Ascending aorta (tissue), 2 donors: ENCODE results near the gene PROK1. TPM values are rescaled to one million over a fixed set of nuclear protein-coding genes. Genes with fewer than 3 reads are reported as not detected.
"Not testable (repeated sequence)": the region's sequence is repeated elsewhere in the genome, so short reads cannot be mapped to it uniquely, and the experiment has no call there.

Experiments
- DNase-seq, 2 donors: peaks; one replicate each; pipeline ENCODE4 v3.0.0-alpha.2; 2019; ENCODE audit warnings: low spot score in 2 of 2
- H3K27ac ChIP-seq, 2 donors: fragments of 200-600 bp; sonication (generic); one replicate each; pipeline ENCODE4 v1.5.1; 2016 to 2017; ENCODE audit warnings: mild to moderate bottlenecking in 1 of 2
- H3K27me3 ChIP-seq: fragments of 200-600 bp; sonication (generic); one replicate; pipeline ENCODE4 v1.5.1; 2017
- H3K36me3 ChIP-seq, 2 donors: fragments of 200-600 bp; sonication (generic); one replicate each; pipeline ENCODE4 v1.5.1; 2016
- H3K4me1 ChIP-seq, 2 donors: fragments of 200-600 bp; sonication (generic); one replicate each; pipeline ENCODE4 v1.5.1; 2016 to 2017; ENCODE audit warnings: mild to moderate bottlenecking in 1 of 2
- H3K4me3 ChIP-seq, 2 donors: fragments of 200-600 bp; sonication (generic); one replicate each; pipeline ENCODE4 v1.5.1; 2016 to 2017; ENCODE audit warnings: mild to moderate bottlenecking in 1 of 2
- H3K9me3 ChIP-seq, 2 donors: fragments of 200-600 bp; sonication (generic); one replicate each; pipeline ENCODE4 v1.5.1; 2016
- CTCF ChIP-seq, 3 experiments: fragments of 200-600 bp in 2 of 3; fragments of 450-650 bp in 1 of 3; sonication (generic) in 2 of 3; IDR thresholded peaks; one replicate each; pipeline ENCODE4 v1.5.1; 2016 to 2019; ENCODE audit warnings: antibody characterized with exemption in 3 of 3, mild to moderate bottlenecking in 1 of 3, moderate library complexity in 1 of 3
- intact Hi-C: fragments of 100-400 bp; cut with DNase I; formaldehyde crosslinking; loops from one replicate; pipeline ENCODE4 v1.15.1; 2023
- total RNA-seq: library from RNA; depleted of rRNA; stranded (reverse); fragments of >200 nt; gene quantifications from one replicate; pipeline ENCODE4 v1.1.0, GENCODE V29; 2016

The PROK1 gene
- total RNA-seq, 1 donor from 2014 or later: not detected

DNA sequence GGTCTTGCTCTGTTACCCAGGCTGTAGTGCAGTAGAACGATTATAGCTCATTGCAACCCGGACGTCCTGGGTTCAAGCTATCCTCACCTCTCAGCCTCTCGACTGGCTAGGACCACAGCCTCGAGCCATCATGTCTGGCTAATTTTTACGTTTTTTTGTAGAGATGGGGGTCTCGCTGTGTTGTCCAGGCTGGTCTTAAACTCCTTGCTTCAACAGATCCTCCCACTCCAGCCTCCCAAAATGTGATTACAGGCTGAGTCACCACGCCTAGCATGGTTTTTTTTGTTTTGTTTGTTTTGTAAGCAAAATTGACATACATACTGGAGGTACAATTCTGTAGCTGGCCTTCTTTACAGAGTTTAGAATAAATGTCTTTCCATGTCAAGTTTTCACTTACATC is 42.5 kb upstream of the PROK1 start:
- intact Hi-C loops: no loop called here
- peaks cover 9 to 16% of the 10 kb centered on the region in 2 donors for H3K4me1 ChIP-seq
- peaks cover 10 to 22% of the 10 kb centered on the region in 2 donors for H3K36me3 ChIP-seq
- no peaks in the 10 kb centered on the region for H3K27me3 ChIP-seq
- TF ChIP-seq CTCF (IDR thresholded peaks at IDR 0.05): no peak
- DNase-seq: no peak
- H3K4me3 ChIP-seq: peak overlapping the region; percentile 81 to 93
- no peaks in the 10 kb centered on the region for H3K9me3 ChIP-seq
- H3K27ac ChIP-seq: peak overlapping the region; percentile 93 to 96

DNA sequence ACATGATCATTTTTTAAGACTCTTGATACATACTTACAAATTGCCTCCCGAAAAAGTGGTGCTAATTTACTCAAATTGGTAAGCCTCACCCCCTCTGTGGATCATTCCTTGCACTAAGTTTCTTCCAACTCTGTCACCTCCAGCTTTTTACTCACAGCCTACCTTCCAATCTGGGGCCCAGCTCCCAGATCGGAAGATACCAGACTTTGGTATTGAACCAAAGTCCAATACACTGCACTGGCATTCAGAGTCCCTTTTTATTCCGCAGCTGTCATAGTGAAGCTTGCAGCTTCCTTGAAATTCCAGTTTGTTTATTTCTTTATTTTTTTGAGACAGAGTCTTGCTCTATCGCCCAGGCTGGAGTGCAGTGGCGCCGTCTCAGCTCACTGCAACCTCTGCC is 41.6 kb upstream of the PROK1 start:
- TF ChIP-seq CTCF (IDR thresholded peaks at IDR 0.05): no peak
- DNase-seq: no peak
- peaks cover 9 to 16% of the 10 kb centered on the region in 2 donors for H3K4me1 ChIP-seq
- intact Hi-C loops: no loop called here
- no peaks in the 10 kb centered on the region for H3K9me3 ChIP-seq
- H3K27ac ChIP-seq: no peak overlapping the region
- no peaks in the 10 kb centered on the region for H3K27me3 ChIP-seq
- H3K4me3 ChIP-seq: no peak overlapping the region
- H3K36me3 ChIP-seq: peaks cover 3 to 13% of the 10 kb centered on the region in 2 donors

DNA sequence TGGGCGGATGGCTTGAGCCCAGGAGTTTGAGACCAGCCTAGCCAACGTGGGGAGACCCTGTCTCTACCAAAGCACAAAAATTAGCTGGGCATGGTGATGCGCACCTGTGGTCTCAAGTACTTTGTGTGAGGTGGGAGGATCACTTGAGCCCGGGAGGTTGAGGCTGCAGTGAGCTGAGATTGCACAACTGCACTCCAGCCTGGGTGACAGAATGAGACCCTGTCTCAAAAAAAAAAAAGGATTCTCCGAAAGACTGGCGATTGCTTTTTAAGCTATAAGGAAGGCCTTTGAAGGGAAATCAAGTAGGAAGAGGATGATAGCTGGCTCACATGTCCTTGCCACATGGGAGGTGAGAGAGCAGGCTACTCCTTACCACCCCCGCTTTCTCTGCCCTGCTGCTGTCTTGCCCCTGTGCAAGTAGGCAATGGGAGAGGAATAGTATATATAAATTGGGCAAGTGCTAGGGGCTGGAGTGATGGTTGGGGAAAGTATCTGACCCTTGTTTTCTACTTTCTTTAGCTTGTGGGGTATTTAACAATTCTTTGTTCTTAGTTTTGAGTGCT is 39.7 kb upstream of the PROK1 start:
- no peak overlapping the region for H3K27ac ChIP-seq
- intact Hi-C loops: no loop called here
- H3K9me3 ChIP-seq: no peaks in the 10 kb centered on the region
- H3K4me3 ChIP-seq: no peak overlapping the region
- H3K36me3 ChIP-seq: no peaks in the 10 kb centered on the region
- TF ChIP-seq CTCF (IDR thresholded peaks at IDR 0.05): no peak
- DNase-seq: no peak
- H3K4me1 ChIP-seq: peaks cover 7 to 8% of the 10 kb centered on the region in 2 donors
- no peaks in the 10 kb centered on the region for H3K27me3 ChIP-seq

GRCh38 chr1:110412576-110412975 is 38.4 kb upstream of the PROK1 start:
- H3K9me3 ChIP-seq: no peaks in the 10 kb centered on the region
- H3K4me3 ChIP-seq: no peak overlapping the region
- H3K36me3 ChIP-seq: no peaks in the 10 kb centered on the region
- intact Hi-C loops: loop anchor here (1.0 kb wide), 1 partner anchor 48 kb away; no protein-coding TSS in a partner anchor
- no peaks in the 10 kb centered on the region for H3K27me3 ChIP-seq
- peaks cover 3 to 7% of the 10 kb centered on the region in 2 donors for H3K4me1 ChIP-seq
- DNase-seq: peak in 1 of 2 donors; percentile 80
- peak; percentile 47 to 72 (median 55) for TF ChIP-seq CTCF (IDR thresholded peaks at IDR 0.05)
- no peak overlapping the region for H3K27ac ChIP-seq

- H3K27me3 ChIP-seq, intact Hi-C loops, H3K27ac ChIP-seq, H3K36me3 ChIP-seq, DNase-seq, H3K4me1 ChIP-seq, H3K9me3 ChIP-seq, H3K4me3 ChIP-seq: not testable (repeated sequence)
Observed at GRCh38 chr1:110413045-110413444, 37.9 kb upstream of the PROK1 start.

DNA sequence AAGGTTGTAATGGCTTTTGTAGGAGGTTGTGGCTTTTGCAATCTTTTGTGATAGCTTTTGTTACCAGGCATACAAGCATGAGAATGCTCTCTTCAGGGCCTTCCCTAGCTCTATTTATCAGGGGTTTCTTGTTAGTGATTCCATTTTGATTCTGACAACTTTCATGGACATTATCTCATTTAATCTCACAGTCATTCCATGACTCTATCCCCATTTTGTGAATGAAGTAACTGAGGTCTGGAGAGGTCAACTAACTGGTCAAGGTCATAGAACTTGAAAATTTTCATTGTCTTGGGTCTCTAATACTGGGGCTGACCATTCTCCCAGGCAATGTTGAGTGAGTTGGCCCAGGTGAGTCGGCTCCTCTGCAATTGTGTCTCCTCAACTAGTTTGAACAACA is 32.2 kb upstream of the PROK1 start:
- H3K36me3 ChIP-seq: no peaks in the 10 kb centered on the region
- no peaks in the 10 kb centered on the region for H3K27me3 ChIP-seq
- H3K4me3 ChIP-seq: no peak overlapping the region
- H3K4me1 ChIP-seq: no peaks in the 10 kb centered on the region
- no peaks in the 10 kb centered on the region for H3K9me3 ChIP-seq
- intact Hi-C loops: no loop called here
- TF ChIP-seq CTCF (IDR thresholded peaks at IDR 0.05): no peak
- H3K27ac ChIP-seq: no peak overlapping the region
- DNase-seq: no peak
